Measurements from ENCODE around the gene CAMK2A.
A peak's percentile ranks its signal among the peaks of the same experiment; 100 is the strongest.

CAMK2A gene

GRCh38 chr5:150309101-150309885 lies 19.7 kb upstream of the CAMK2A start (continued):
- TF ChIP-seq CTCF (tag by site-specific recombination; IDR thresholded peaks at IDR 0.05) (no peak), ZNF626 (tag by site-specific recombination; IDR thresholded peaks at IDR 0.05) (no peak), ZNF140 (tag by site-specific recombination; IDR thresholded peaks at IDR 0.05) (no peak), ZNF341 (tag by site-specific recombination; IDR thresholded peaks at IDR 0.05; ENCODE audit: low read depth) (no peak), INSM2 (tag by site-specific recombination; IDR thresholded peaks at IDR 0.05) (no peak), YY2 (tag by site-specific recombination; IDR thresholded peaks at IDR 0.05) (no peak), ZNF658 (tag by site-specific recombination; IDR thresholded peaks at IDR 0.05) (no peak), ZNF747 (tag by site-specific recombination; IDR thresholded peaks at IDR 0.05) (no peak), ZNF692 (tag by site-specific recombination; IDR thresholded peaks at IDR 0.05) (peak; percentile 26; the same call in 1 of the 2 replicates), ZNF660 (tag by site-specific recombination; IDR thresholded peaks at IDR 0.05) (no peak), ZFP69B (tag by site-specific recombination; IDR thresholded peaks at IDR 0.05) (0 out of 2 replicates have a peak, but pooled peaks have one; percentile 45), ZNF274 (IDR thresholded peaks at IDR 0.05; ENCODE audit: low read length) (no peak), ZNF274 (tag by site-specific recombination; IDR thresholded peaks at IDR 0.05; ENCODE audit: borderline replicate concordance) (no peak), ZNF558 (tag by site-specific recombination; IDR thresholded peaks at IDR 0.05) (no peak), ZBTB44 (tag by site-specific recombination; IDR thresholded peaks at IDR 0.05) (no peak), ATF2 (tag by site-specific recombination; IDR thresholded peaks at IDR 0.05; ENCODE audit: low read depth) (no peak)

- Histone ChIP-seq H3K4me3 (ENCODE audit: low read depth, low read length) (no peak overlapping the region), H3K9me3 (ENCODE audit: control insufficient read depth, insufficient read depth, low read depth, low read length) (no peaks in the 10 kb centered on the region), H3K36me3 (ENCODE audit: control insufficient read depth in 2 of 2, insufficient read depth in 1 of 2, low read length in 2 of 2) (no peaks in the 10 kb centered on the region), H3K4me1 (ENCODE audit: control insufficient read depth, insufficient read depth, low read length) (peaks cover 10% of the 10 kb centered on the region; the same call in 1 of the 2 replicates), H3K27ac (ENCODE audit: extremely low read depth, low read depth, low read length) (no peak overlapping the region)
- ChIA-PET CTCF (interaction anchor here (0.6 to 1.5 kb wide), 2 partner anchors 12 to 40 kb away, joined by 4 to 6 read pairs; no protein-coding TSS in a partner anchor), POLR2A (interaction anchor here (0.6 kb wide), 1 partner anchor 238 kb away, joined by 3 read pairs; no protein-coding TSS in a partner anchor)
- TF ChIP-seq GLI4 (tag by site-specific recombination; IDR thresholded peaks at IDR 0.05) (no peak), ZNF624 (tag by site-specific recombination; IDR thresholded peaks at IDR 0.05) (no peak), ZNF76 (tag by site-specific recombination; IDR thresholded peaks at IDR 0.05; ENCODE audit: borderline replicate concordance, low read depth) (no peak), ZNF670 (tag by site-specific recombination; IDR thresholded peaks at IDR 0.05; ENCODE audit: low read depth) (no peak), BCL6B (tag by site-specific recombination; IDR thresholded peaks at IDR 0.05) (no peak), ZNF585B (tag by site-specific recombination; IDR thresholded peaks at IDR 0.05) (no peak), ZBTB1 (tag by site-specific recombination; IDR thresholded peaks at IDR 0.05) (no peak), KLF17 (tag by site-specific recombination; IDR thresholded peaks at IDR 0.05) (no peak), ZNF157 (tag by site-specific recombination; IDR thresholded peaks at IDR 0.05) (no peak)
These were observed 18.2 kb upstream of the CAMK2A start for GRCh38 chr5:150307617-150308426.

Measured in HEK293 (cell line).